Measurements from ENCODE around the gene SEMA4C.
A peak's percentile ranks its signal among the peaks of the same experiment; 100 is the strongest.
"Not testable (repeated sequence)": the region's sequence is repeated elsewhere in the genome, so short reads cannot be mapped to it uniquely, and the experiment has no call there.

The SEMA4C gene

GRCh38 chr2:96866586-96866985 is 3.3 kb downstream of the SEMA4C start:
- no peak for DNase-seq (ENCODE audit: low spot score)

DNA sequence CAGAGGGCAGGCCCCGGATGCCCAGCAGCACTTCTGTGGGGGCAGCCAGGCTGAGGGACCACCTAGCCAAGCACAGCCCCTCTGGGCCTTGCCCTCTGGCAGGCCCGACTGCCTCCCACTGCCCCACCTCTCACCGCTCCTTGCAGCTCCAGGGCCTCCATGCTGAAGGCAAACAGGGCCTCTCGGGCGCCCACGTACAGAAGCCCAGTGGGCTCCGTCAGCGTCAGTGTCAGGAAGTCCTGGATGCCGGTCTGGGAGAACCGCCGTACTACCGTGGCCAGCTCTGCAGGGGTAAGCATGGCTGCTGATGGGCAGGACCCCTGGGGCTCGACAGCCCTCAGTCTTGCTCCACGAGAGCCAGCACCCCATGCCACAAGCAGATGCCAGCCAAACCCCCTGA is 3.7 kb downstream of the SEMA4C start:
- DNase-seq (ENCODE audit: low spot score) = no peak

GRCh38 chr2:96865654-96866053 is 4.2 kb downstream of the SEMA4C start:
- no peak for DNase-seq (ENCODE audit: low spot score)

- no peak for DNase-seq (ENCODE audit: low spot score)
Observed at GRCh38 chr2:96864343-96865091, 5.4 kb downstream of the SEMA4C start.

GRCh38 chr2:96863575-96864342 is 6.1 kb downstream of the SEMA4C start:
- DNase-seq (ENCODE audit: low spot score) = no peak

DNA sequence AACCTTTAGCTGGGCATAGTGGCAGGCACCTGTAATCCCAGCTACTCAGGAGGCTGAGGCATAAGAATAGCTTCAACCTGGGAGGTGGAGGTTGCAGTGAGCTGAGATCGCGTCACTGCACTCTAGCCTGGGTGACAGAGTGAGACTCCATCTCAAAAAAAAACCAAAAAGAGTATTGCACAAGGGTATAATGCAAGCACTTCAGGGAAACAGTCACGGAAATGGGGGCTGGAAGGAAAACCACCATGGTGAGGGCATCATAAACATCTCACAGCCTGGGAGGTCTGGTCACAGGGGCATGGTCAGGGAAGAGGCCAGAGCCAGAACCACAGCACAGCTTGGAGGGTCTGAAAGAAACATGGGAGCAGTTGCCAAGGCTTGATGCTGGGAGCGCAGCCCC is 6.8 kb downstream of the SEMA4C start:
- DNase-seq (ENCODE audit: low spot score) = not testable (repeated sequence)

- no peak for DNase-seq (ENCODE audit: low spot score)
Observed at GRCh38 chr2:96861074-96861473, 8.8 kb downstream of the SEMA4C start.

DNA sequence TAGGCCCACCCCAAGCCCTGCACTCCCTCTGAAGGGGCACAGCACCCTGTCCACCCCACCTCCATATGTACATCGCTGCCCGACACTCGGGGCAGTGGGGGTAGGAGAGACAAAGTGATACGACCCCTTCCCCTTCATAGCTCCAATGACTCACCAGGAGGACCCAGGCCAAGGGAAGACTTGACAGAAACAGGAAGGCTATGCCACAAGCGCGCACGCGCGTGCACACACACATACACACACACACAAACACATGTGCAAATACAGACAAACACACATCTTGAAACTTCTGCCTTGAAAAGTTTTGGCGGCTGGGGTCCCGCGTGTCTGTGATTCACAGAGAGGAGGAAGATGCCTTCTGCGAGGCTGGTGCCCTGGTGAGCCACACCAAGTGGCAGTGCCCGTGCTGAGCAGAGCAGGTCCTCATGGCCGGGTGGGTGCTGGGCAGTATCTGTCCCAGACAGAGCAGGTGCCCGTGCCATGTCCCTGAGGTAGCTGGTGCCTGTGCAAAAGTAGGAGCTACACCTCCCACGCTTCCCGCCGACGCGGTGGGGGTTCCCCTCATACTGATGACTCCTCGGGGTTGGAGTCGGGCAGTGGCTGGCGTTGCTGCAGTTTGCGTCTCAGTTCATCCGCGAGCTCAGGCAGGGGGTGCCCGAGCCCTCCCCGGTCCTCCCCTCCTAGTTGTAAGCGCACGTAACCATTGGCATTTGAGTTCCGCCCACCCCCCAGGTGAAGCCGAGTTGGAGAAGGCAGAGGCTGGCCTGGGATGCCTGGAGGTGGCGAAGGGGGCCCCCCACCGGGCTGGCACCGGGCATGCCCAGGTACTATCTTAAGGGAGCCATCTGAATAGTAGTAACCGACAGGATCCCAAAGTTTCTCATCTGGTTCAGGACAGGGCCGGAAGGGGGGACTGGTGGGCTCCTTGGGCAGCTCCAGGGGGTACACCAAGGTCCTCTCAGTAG is 9.5 kb downstream of the SEMA4C start:
- no peak for DNase-seq (ENCODE audit: low spot score)

GRCh38 chr2:96859681-96860064 is 10.2 kb downstream of the SEMA4C start:
- DNase-seq (ENCODE audit: low spot score) = no peak

- no peak for DNase-seq (ENCODE audit: low spot score)
Observed at GRCh38 chr2:96859099-96859649, 10.7 kb downstream of the SEMA4C start.

GRCh38 chr2:96857667-96858372 is 12.1 kb downstream of the SEMA4C start, which contains the start of gene ANKRD39:
ANKRD39 (minus strand) TSS chr2:96858016; CDS start chr2:96857987, 29 bp downstream.
- DNase-seq (ENCODE audit: low spot score) = peak; percentile 99

DNA sequence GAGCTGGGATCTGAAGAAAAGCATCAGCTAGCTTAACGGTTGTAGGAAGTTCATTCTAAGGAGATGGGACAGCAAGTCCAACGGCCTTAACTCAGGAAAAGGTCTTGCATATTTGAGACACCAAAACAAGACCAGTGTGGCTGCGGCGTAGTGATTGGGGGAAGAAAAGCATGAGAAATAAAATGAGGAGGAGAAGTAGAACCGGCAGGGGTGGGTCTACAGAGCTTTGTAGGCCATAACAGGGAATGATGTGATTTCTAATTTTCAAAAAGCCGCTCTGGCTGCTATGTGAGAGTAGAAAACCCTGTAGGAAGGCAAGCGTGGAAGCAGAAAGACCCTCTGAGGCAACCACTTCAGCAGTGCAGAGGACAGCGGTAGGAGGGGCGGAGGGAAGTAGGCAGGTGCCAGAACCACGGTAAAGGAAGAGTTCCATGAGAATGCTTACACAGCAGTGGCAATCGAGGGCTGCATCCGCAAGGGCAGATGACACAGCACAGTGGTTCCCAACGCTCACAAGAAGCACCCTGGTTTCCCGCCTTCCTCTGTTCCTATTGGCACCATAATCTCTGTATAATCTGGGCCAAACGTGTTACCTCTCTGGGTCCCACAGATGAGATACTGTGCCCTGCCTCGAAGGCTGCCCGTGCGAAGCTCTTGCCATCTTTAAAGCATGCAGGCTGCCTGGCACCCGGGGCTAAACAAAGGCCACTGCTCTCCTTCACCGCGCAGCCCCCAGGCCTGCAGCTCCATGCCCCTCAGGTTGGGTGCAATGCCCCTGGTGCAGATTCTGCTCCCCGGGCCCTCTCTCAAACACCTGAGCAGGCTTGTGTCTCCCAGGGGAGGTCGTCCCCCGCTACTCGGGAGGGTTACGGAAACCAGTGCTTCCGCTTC is 12.9 kb downstream of the SEMA4C start:
- DNase-seq (ENCODE audit: low spot score) = no peak

GRCh38 chr2:96853321-96853720 is 16.6 kb downstream of the SEMA4C start:
- DNase-seq (ENCODE audit: low spot score) = no peak

DNA sequence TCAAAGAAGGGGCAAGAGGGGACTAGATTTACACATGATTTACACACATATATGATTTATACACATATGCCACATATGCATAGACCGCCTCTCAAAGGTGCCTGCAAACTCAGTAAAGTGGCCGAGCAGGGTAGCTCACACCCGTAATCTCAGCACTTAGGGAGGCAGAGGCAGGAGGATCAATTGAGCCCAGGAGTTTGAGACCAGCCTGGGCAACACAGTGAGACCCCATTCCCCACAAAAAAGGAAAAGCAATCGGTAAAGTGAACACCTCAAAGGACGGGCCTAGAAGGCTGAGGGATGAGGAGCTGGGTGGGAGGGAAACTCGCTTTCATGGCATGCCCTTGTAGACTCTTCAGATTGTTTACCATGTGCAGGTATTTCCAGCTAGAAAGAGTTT is 17.2 kb downstream of the SEMA4C start:
- DNase-seq (ENCODE audit: low spot score) = no peak

- no peak for DNase-seq (ENCODE audit: low spot score)
Observed at GRCh38 chr2:96848264-96848663, 21.6 kb downstream of the SEMA4C start.

GRCh38 chr2:96847586-96847985 is 22.3 kb downstream of the SEMA4C start:
- DNase-seq (ENCODE audit: low spot score) = no peak

- no peak for DNase-seq (ENCODE audit: low spot score)
Observed at GRCh38 chr2:96846825-96847224, 23.1 kb downstream of the SEMA4C start.

DNA sequence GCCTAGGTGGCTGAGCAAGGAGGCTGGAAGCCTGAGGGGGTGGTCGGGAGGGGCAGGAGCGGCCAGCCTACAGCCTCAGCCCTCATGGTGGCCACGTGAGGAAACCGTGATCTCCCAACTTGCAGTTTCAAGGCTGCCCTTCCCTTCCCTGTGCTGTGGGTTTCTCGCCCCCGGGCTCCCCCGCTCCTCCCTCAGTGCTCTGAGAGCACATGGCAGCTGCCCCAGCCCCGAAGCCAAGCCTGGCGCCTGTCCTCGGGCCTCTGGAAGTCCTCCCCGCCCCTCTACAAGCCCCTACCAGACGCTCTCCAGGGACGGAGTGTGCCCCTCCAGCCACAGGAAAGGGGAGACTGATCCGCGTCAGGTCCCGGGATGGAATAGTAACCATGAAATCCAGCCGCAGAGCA is 25.5 kb downstream of the SEMA4C start:
- no peak for DNase-seq (ENCODE audit: low spot score)

DNA sequence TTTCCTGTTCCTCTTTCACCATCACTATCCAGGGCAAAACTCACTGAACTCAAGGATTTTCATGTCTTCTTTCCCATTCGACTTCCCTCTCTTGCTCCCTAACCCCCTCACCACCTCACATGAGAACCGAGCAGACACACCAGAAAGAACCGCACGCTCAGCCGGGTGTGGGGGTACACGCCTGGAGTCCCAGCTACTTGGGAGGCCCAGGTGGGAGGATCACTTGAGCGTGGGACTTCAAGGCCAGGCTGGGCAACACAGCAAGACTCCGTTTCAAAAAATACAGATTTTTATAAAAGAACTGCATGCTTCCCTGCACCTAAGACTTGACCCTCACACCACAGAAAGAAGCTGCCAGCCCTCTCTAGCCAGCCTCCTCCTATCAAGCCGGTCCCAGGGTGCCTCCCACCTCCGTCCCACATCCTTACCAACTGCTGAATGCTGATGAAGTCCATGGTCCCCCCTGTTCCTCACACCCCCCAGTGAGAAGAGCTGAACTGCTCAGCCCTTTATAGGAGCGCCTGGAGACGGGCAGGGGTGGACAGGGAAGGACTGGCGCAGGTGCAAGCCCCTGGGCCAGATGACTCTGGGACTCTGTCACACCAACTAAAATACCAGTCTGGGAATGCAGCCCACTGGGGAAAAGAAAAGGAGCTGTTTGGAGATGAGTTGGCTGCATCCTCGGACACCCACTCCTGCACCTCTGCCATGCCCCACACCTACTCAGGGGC is 26.2 kb downstream of the SEMA4C start, which contains the start of gene ANKRD23:
Gene ANKRD23, minus strand, starts transcription at position 484 of the 731 bp plus-strand sequence. Its CDS starts 29 bp downstream, at position 455.
- no peak for DNase-seq (ENCODE audit: low spot score)
